C4-2B (cell line): ENCODE measurements around the gene NLGN4X.

Experiments
- CTCF ChIP-seq: fragments of 450-650 bp; conservative IDR thresholded peaks from 2 replicates; pipeline ENCODE4 v1.5.1; 2017; ENCODE audit warnings: mild to moderate bottlenecking
- ZFX ChIP-seq: fragments of 450-650 bp; IDR thresholded peaks from 2 replicates; pipeline ENCODE4 v1.6.1; 2017

- no peak for TF ChIP-seq CTCF
- no peak for TF ChIP-seq ZFX
These were observed 230.2 kb downstream of the NLGN4X start for GRCh38 chrX:5998456-5998855.
